ENCODE data around the gene UNC5B.

GRCh38 chr10:71270301-71271220 lies 58.2 kb downstream of the UNC5B start:
- TF ChIP-seq ELF4 (CRISPR knock-in tag; IDR thresholded peaks at IDR 0.05; ENCODE audit: low read depth) (no peak), CTCF (IDR thresholded peaks at IDR 0.05) (no peak; the same call in 1 of the 2 replicates), KAT7 (CRISPR knock-in tag; IDR thresholded peaks at IDR 0.05; ENCODE audit: borderline replicate concordance) (no peak), TP53 (CRISPR knock-in tag; IDR thresholded peaks at IDR 0.05) (no peak), PRRX2 (CRISPR knock-in tag; IDR thresholded peaks at IDR 0.05) (no peak), ATF3 (CRISPR knock-in tag; conservative IDR thresholded peaks at IDR 0.05) (no peak), TCF7 (CRISPR knock-in tag; IDR thresholded peaks at IDR 0.05; ENCODE audit: low read depth) (no peak), MAX (CRISPR knock-in tag; IDR thresholded peaks at IDR 0.05) (no peak)

All from WTC11 (cell line).